Subcutaneous adipose tissue (tissue), 4 donors: Measurements from ENCODE around the gene SLC26A6. TPM values are rescaled to one million over a fixed set of nuclear protein-coding genes. Genes with fewer than 3 reads are reported as not detected.

Experiments
- CTCF ChIP-seq: fragments of 450-650 bp; IDR thresholded peaks from one replicate; pipeline ENCODE4 v1.5.1; 2016; ENCODE audit warnings: low read depth, mild to moderate bottlenecking, control low read depth, antibody characterized with exemption, moderate library complexity
- small RNA-seq: library from RNA; depleted of rRNA; stranded (forward); fragments of <200 nt; gene quantifications from one replicate; pipeline ENCODE3, GENCODE V24; 2016
- total RNA-seq, 4 donors: library from RNA; depleted of rRNA; stranded (reverse); fragments of >200 nt; gene quantifications; one replicate each; pipeline ENCODE4 v1.1.0, GENCODE V29; 2016

SLC26A6 gene
- total RNA-seq, 4 donors from 2014 or later, result 4.2 to 18.9 (median 18.1) TPM

GRCh38 chr3:48576647-48577046 lies 58.6 kb downstream of the SLC26A6 start:
- no peak for TF ChIP-seq CTCF

Small RNA genes within 50 kb of the gene (small RNA-seq; reads per million reads assigned to genes)
- not detected for gene AC141002.1

Other genes starting within 250 kb of the SLC26A6 start
- gene PLXNB1, start 205.4 kb downstream of the SLC26A6 start, total RNA-seq, result 10 to 100 TPM; 33.8 to 74.0 (median 53.2) TPM
- gene CCDC51, start 195.3 kb downstream of the SLC26A6 start, total RNA-seq, result 10 to 100 TPM in 3 of 4 donors, 1 to 10 TPM in 1; 8.3 to 19.8 (median 16.1) TPM
- gene TMA7, start 195.2 kb downstream of the SLC26A6 start, total RNA-seq, result 100 to 1,000 TPM; 272 to 488 (median 350) TPM
- 10 to 100 TPM in 1 of 4 donors, 1 to 10 TPM in 3; 4.1 to 10.7 (median 6.0) TPM for gene ATRIP, start 188.7 kb downstream of the SLC26A6 start, total RNA-seq
- 10 to 100 TPM; 64.1 to 90.6 (median 75.4) TPM for gene SHISA5, start 131.3 kb downstream of the SLC26A6 start, total RNA-seq
- 1 to 10 TPM; 1.6 to 8.8 (median 2.5) TPM for gene PFKFB4, start 78.7 kb downstream of the SLC26A6 start, total RNA-seq
- not detected for gene UCN2, start 71.7 kb downstream of the SLC26A6 start, total RNA-seq
- gene COL7A1, start 40.1 kb downstream of the SLC26A6 start, total RNA-seq, result 1 to 10 TPM in 1 of 4 donors, under 1 TPM in 3; 0.16 to 1.5 (median 0.59) TPM
- 100 to 1,000 TPM in 3 of 4 donors, 10 to 100 TPM in 1; 95.2 to 358 (median 203) TPM for gene UQCRC1, start 25.8 kb downstream of the SLC26A6 start, total RNA-seq
- gene TMEM89, start 13.7 kb downstream of the SLC26A6 start, total RNA-seq, result not detected
- gene CELSR3, start 27.4 kb upstream of the SLC26A6 start, total RNA-seq, result under 1 TPM; 0.33 to 0.75 (median 0.48) TPM
- 10 to 100 TPM; 20.5 to 49.2 (median 23.8) TPM for gene NCKIPSD, start 50.5 kb upstream of the SLC26A6 start, total RNA-seq
- 100 to 1,000 TPM in 2 of 4 donors, 10 to 100 TPM in 2; 70.3 to 106 (median 90.1) TPM for gene IP6K2, start 81.8 kb upstream of the SLC26A6 start, total RNA-seq
- 10 to 100 TPM; 25.8 to 40.3 (median 33.2) TPM for gene PRKAR2A, start 212.4 kb upstream of the SLC26A6 start, total RNA-seq